ENCODE data around the gene ART4.
A peak's percentile ranks its signal among the peaks of the same experiment; 100 is the strongest.

Gene ART4

DNA sequence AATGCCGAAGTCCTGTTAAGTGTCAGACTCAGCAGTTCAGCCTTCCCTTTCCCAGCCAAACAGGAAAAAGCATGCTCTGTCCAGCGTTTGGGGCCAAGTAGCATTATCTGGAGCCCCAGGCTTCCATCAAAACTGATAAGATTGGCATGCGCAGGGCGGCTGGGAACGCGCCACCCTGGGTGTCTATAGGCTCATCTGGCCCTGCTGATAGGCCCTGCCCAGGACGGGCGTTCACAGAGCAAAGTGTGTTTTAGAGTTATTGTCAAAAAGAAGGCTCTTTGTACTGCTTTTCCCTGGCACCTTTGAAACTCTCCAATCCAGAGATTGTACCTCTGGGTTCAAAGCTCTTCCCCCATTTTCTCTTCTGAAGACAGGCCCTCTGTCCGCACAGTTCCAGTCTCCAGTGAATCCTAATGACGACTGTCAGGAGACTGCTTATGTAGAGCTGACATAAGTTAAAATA, at the start of gene ART4:
ART4 (minus strand) TSS at position 102 of the 463 bp plus-strand sequence. CDS start 413 bp downstream, outside the sequence.
- DNase-seq, result no peak

DNA sequence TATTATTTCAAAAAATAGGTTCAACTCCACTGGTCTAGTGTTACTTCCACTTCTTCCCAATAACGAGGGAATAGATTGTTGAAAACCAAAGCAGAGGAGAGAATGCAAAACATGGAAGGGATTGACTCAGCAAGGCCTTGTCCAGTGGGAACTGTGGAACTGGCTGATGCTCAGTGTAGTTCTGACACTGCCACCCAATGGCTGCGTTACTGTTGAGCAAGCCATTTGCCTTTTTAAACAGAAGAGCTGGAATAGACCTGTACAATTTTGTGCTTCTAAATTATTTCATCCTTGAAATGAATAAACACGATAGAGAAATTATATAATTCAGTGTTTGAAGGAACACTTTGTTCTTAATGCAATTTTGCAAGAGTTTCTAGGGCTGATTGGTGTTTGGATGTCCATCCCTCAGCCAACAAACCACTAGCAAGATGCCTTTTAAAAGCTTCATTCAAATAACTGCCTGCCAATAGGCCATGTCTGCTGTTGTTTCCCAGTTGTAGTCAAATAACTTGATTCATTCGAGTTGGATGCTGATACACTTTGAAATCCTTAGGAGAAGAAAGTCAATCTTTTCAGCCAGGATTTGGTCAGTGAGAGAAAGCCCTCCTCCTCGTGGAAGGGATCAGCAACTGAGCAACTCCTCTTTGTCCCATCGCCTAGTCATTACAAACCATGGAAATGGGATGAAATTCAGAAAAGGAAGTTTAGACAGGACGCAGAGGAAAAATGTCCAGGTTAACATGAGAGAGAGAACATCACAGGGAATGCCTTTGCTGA, 49.6 kb upstream of the ART4 start:
- peak in 1 of 2 experiments; percentile 28 for DNase-seq

- no peak for DNase-seq
Observed at GRCh38 chr12:14890701-14891100, 47.4 kb upstream of the ART4 start.

- peak in 1 of 2 experiments; percentile 63 for DNase-seq
Observed at GRCh38 chr12:14886271-14886670, 42.9 kb upstream of the ART4 start.

- peak; percentile 54 to 83 for DNase-seq
Observed at GRCh38 chr12:14885718-14886221, 42.4 kb upstream of the ART4 start, which contains the start of gene MGP. Gene MGP (minus strand): TSS chr12:14885854. CDS start chr12:14885791, 63 bp downstream.

DNA sequence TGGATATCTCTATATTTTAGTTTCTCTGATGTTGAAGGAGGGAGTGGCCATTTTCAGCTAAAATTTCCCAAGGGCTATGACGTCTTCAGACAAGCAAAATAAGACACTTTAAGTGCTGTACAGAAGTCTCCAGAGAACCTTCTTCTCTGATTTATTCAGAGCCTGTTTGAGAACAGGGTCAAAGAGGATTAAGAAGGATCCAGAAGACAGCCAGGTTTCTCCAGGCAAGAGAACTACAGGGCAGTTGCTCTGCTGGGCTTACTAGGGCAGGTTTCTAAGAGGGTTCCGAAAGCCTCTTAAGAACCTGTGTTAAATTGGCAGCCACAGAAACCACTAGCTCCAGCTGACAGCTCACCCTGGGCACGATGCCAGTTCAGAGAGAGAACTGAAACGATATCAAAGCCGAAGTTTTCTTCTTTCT, 41.1 kb upstream of the ART4 start:
- peak; percentile 82 to 91 for DNase-seq

GRCh38 chr12:14883686-14884085, 40.4 kb upstream of the ART4 start:
- peak; percentile 89 to 92 for DNase-seq

DNA sequence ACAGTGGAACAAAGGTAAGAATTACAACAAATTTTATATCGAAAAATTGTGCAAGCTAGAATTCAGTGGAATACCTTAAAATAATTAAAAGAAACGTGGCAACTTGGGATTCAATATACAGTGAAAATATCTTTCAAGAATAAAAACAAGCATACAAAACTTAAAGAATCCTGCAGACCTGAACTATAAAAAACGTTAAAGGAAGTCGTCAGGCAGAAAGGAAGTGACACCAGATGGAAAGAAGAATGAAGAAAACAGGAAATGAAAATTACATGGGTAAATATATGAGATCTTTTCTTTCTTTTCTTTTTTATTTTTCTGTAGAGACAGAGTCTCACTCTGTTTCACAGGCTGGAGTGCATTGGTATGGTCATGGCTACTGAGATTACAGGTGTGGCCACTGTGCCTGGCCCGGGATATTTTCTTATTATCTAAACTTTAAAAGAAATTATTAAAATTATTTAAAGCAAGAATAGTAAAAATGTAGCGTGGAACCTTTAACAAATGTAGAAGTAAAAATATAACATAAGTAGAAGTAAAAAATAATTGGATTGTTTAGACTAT, 37.6 kb upstream of the ART4 start:
- DNase-seq, result no peak

DNA sequence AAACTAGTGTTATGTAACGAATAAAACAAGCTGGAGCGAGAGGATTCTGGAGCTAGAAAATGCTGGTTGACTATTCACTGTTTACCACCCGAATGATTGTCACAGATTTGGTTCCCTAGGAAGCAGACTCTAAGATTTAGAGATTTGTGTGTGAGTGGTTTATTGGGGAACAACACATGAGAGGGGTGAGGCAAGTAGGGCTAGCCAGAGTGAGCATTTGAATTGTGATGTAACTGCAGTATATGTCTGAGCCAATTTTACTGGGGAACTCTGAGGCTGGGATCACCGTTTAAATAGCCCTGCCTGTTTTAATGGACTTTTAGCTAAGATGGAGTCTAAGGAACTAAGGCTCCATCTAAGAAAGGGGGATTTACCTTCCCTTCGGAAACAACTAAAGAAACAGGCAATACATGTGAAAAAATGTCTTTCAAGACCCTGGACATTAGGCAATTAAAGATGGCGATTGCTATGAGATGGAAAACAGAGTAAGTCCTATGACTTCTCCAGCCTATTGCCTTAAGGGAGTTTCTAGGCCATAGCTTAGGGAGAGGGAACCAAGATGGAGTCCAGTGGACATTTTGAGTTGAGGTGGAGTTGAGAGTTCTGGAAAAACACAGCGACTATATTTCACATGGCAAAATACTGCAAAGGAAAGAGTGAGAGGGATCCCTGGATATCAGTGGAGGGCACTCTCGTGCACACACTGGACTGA, 36.1 kb upstream of the ART4 start:
- no peak for DNase-seq

DNA sequence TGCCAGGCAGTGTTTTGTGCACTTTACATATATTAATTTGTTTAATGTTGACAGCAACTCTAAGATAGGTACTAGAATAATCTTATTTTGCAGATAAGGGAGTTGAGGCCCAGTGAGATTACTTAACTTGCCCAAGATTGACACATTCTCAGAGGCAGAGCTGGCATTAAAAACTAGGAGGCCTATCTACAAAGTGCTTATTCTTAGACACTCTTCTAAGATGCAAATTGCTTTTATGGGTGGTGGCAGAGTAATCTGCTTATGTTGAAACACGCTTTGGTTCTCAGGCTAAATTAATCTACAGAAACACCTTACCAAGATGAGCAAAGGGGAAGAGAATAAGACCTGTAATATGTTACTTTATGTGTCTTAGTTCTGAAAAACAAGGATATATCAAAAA, 35.2 kb upstream of the ART4 start:
- DNase-seq, result no peak

GRCh38 chr12:14876833-14877232, 33.5 kb upstream of the ART4 start:
- DNase-seq, result no peak

GRCh38 chr12:14874882-14875281, 31.6 kb upstream of the ART4 start:
- peak in 1 of 2 experiments; percentile 53 for DNase-seq

GRCh38 chr12:14873440-14874185, 30.3 kb upstream of the ART4 start:
- peak in 1 of 2 experiments; percentile 34 for DNase-seq

- DNase-seq, result no peak
Observed at GRCh38 chr12:14871886-14872285, 28.6 kb upstream of the ART4 start.

DNA sequence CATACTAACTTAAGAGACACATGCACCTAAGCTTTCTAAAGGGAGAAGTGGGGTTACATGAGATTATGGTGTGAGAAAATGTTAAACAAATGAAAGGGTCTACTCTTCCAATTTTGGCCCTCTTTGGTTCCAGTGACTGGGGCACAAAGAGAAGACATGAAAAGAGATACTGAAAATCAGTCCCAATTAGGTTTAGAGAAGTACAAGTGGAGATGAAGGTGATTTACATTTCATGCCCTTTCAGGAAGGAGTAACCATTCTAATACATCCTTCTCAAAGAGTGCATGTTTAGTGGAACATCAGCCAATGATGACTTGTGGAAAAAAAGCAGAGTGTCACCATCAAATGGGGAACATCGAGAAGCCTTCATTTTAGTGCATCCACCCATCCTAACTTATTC, 27.9 kb upstream of the ART4 start:
- no peak for DNase-seq

- no peak for DNase-seq
Observed at GRCh38 chr12:14868916-14869506, 25.7 kb upstream of the ART4 start.

GRCh38 chr12:14860490-14860889, 17.2 kb upstream of the ART4 start:
- DNase-seq, result no peak

DNA sequence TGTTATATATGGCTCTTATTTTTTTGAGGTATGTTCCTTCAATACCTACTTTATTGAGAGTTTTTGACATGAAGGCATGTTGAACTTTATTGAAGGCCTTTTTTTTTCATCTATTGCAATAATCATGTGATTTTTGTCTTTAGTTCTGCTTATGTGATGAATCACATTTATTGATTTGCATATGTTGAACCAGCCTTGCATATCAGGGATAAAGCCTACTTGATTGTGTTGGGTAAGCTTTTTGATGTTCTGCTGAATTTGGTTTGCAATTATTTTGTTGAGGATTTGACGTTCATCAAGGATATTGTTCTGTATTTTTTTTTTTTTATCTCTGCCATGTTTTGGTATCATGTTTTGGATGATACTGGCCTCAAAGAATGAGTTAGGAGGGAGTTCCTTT, 15.2 kb upstream of the ART4 start:
- DNase-seq, result no peak

DNA sequence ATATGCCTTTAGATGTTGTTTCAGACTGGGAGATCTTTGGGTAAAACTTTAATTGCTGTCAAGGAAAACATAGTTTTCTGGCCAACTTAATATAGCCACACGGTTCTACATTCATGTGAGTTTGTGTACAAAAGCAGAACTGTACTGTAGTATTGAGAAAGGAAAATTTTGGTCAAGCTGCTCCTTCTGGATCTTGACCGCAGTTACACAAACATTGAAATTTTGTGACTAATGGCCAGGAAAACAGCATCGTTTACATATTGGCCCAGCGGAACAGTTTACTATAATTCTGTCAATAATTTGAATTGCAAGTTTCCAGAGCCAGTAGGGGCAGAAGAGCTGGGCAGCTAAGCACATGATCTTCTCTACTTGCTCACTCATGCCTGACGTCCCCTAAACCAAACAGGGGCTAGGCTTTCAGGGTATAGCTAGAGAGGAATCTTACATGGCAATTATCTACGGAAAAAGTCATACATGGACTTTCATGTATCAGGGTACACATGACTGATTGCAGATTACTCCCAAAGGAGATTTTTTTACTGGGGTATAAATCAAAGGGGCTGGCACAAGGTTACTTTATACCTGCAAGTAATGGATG, 11.4 kb upstream of the ART4 start:
- DNase-seq, result no peak

GRCh38 chr12:14853961-14854360, 10.6 kb upstream of the ART4 start:
- DNase-seq, result peak in 1 of 2 experiments; percentile 32

DNA sequence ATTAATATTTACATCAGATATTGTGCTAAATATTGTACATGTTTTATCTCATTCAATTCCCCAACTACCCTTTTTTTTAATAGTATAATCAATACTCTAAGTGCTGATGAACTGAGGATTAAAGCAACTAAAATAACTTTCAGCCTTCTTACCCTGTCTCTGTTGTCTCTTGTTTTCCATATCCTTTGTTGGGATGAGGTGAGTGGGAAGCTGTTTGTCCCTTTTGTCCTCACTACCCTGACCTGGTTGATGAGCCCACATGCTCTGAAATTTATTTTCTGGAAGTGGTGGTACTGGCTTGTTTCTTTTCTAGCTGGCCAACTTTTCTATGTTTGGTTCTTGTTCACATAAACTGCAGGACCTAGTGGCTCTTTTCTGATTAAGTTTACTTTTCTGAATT, 9.6 kb upstream of the ART4 start:
- DNase-seq, result no peak
